Calu3 (cell line): ENCODE data around the gene LMLN. TPM values are rescaled to one million over a fixed set of nuclear protein-coding genes. Genes with fewer than 3 reads are reported as not detected.
"Not testable (repeated sequence)": the region's sequence is repeated elsewhere in the genome, so short reads cannot be mapped to it uniquely, and the experiment has no call there.

ENCODE experiments used
- BruUV-seq: library from RNA; stranded (reverse); fragments of 400-500 nt; replicated peaks from 2 replicates; lab custom pipeline; 2021; lab: Mats Ljungman, UMichigan
- CTCF ChIA-PET: fragments of 300-600 bp; sonication (Branson Sonifier 250); formaldehyde crosslinking; loops from one replicate; lab custom pipeline; 2022; ENCODE audit warnings: antibody characterized with exemption; lab: Charles Lee
- DNase-seq: peaks from one replicate; pipeline ENCODE4 v3.0.0; 2022
- H3K27ac Mint-ChIP-seq: one replicate; pipeline ENCODE4 v1.8.0; 2022; ENCODE audit warnings: mixed read lengths; ENCODE audit not compliant: unreplicated experiment
- H3K27me3 Mint-ChIP-seq: one replicate; pipeline ENCODE4 v1.8.0; 2022; ENCODE audit warnings: mixed read lengths; ENCODE audit not compliant: unreplicated experiment
- H3K36me3 Mint-ChIP-seq: one replicate; pipeline ENCODE4 v1.8.0; 2022; ENCODE audit warnings: mild to moderate bottlenecking, moderate library complexity, mixed read lengths; ENCODE audit not compliant: insufficient read depth, unreplicated experiment
- H3K4me1 Mint-ChIP-seq: one replicate; pipeline ENCODE4 v1.8.0; 2022; ENCODE audit warnings: mild to moderate bottlenecking, low read depth, mixed read lengths; ENCODE audit not compliant: unreplicated experiment
- H3K4me3 Mint-ChIP-seq: one replicate; pipeline ENCODE4 v1.8.0; 2022; ENCODE audit warnings: mild to moderate bottlenecking, low read depth, moderate library complexity, mixed read lengths; ENCODE audit not compliant: unreplicated experiment
- H3K9me3 Mint-ChIP-seq: one replicate; pipeline ENCODE4 v1.8.0; 2022; ENCODE audit warnings: low read depth, mixed read lengths; ENCODE audit not compliant: unreplicated experiment
- intact Hi-C: fragments of 100-400 bp; cut with micrococcal nuclease; formaldehyde crosslinking; loops from one replicate; pipeline ENCODE4 v1.10.0; 2022; ENCODE audit not compliant: unreplicated experiment
- total RNA-seq: library from RNA; stranded (reverse); gene quantifications from 2 replicates; pipeline ENCODE4 v1.2.3, GENCODE V29; 2022
- TF ChIP-seq, protein P1 (sequence below): fragments of 200-600 bp; IDR thresholded peaks from one replicate; pipeline ENCODE4 v1.8.0; 2022; ENCODE audit warnings: antibody characterized with exemption; ENCODE audit not compliant: unreplicated experiment

The LMLN gene
- total RNA-seq, 1 experiment from 2014 or later = 7.6 TPM

- TF ChIP-seq, protein P1, sequence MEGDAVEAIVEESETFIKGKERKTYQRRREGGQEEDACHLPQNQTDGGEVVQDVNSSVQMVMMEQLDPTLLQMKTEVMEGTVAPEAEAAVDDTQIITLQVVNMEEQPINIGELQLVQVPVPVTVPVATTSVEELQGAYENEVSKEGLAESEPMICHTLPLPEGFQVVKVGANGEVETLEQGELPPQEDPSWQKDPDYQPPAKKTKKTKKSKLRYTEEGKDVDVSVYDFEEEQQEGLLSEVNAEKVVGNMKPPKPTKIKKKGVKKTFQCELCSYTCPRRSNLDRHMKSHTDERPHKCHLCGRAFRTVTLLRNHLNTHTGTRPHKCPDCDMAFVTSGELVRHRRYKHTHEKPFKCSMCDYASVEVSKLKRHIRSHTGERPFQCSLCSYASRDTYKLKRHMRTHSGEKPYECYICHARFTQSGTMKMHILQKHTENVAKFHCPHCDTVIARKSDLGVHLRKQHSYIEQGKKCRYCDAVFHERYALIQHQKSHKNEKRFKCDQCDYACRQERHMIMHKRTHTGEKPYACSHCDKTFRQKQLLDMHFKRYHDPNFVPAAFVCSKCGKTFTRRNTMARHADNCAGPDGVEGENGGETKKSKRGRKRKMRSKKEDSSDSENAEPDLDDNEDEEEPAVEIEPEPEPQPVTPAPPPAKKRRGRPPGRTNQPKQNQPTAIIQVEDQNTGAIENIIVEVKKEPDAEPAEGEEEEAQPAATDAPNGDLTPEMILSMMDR = no peak
- TSS peak; percentile 82 for BruUV-seq
- Mint-ChIP-seq H3K36me3 (peaks cover 55% of the 10 kb centered on the region), H3K4me3 (peak overlapping the region; percentile 97), H3K27me3 (no peaks in the 10 kb centered on the region), H3K27ac (peak overlapping the region; percentile 92), H3K9me3 (no peaks in the 10 kb centered on the region), H3K4me1 (peaks cover 34% of the 10 kb centered on the region)
- CTCF ChIA-PET = no interaction called here
- no peak for DNase-seq
- intact Hi-C loops = no loop called here
Observed at GRCh38 chr3:197959500-197959890, 522 bp upstream of the LMLN start.

DNA sequence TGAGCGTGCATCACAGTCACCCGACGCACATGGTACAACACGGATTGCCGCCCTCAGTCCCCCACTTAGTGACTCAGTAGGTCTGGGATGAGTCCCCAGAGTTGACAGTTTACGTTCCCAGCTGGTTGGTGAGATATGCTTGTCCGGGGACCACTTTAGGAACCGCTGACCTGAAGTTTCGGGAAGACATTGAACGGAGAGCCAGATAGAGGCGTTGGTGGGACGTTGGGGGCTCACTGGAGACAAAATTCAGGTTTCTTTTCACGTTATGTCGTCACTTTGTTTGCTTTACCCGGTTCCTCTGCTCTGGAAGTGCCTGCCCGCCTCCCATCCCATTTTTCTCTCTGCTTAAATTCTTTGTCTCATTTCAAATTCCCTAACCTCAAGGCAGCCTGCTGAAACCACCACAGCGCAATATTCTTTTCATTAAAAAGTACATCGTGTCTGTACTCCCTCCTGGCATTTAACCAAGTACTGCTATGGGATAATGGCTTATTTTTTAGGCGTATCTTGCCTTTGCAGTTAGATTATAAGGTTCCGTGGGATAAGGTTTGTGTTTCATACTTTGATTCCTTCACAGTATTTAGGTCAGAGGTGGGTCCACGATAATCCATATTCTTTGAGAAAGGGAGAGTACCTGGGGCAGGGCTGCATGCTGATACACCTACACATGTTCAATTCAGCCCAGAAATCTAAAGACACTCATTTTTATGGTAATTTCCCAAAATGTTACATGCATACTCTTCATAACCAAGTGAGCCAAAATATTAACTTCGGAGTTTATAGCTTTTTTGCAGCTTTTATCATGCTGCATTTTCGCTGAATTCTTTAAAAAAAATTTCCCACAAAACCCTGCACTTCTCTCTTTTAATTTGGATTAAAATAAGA lies 921 bp downstream of the LMLN start:
- H3K4me3 Mint-ChIP-seq = peak overlapping the region; percentile 97
- CTCF ChIA-PET = no interaction called here
- BruUV-seq = no TSS peak

GRCh38 chr3:197961582-197961945 lies 1.5 kb downstream of the LMLN start:
- no peak overlapping the region for H3K4me3 Mint-ChIP-seq
- no TSS peak for BruUV-seq
- CTCF ChIA-PET = no interaction called here
- no peaks in the 10 kb centered on the region for H3K27me3 Mint-ChIP-seq
- TF ChIP-seq, protein P1 = no peak
- H3K9me3 Mint-ChIP-seq = no peaks in the 10 kb centered on the region
- no peak overlapping the region for H3K27ac Mint-ChIP-seq
- intact Hi-C loops = no loop called here
- peaks cover 35% of the 10 kb centered on the region for H3K36me3 Mint-ChIP-seq
- peaks cover 34% of the 10 kb centered on the region for H3K4me1 Mint-ChIP-seq
- DNase-seq = no peak

More for the DNA sequence above, 921 bp downstream of the LMLN start:
- DNase-seq = peak; percentile 23
- Mint-ChIP-seq H3K36me3 (peaks cover 41% of the 10 kb centered on the region), H3K27ac (peak overlapping the region; percentile 92), H3K27me3 (no peaks in the 10 kb centered on the region), H3K9me3 (no peaks in the 10 kb centered on the region), H3K4me1 (peaks cover 34% of the 10 kb centered on the region)
- TF ChIP-seq, protein P1 = no peak
- intact Hi-C loops = no loop called here

DNA sequence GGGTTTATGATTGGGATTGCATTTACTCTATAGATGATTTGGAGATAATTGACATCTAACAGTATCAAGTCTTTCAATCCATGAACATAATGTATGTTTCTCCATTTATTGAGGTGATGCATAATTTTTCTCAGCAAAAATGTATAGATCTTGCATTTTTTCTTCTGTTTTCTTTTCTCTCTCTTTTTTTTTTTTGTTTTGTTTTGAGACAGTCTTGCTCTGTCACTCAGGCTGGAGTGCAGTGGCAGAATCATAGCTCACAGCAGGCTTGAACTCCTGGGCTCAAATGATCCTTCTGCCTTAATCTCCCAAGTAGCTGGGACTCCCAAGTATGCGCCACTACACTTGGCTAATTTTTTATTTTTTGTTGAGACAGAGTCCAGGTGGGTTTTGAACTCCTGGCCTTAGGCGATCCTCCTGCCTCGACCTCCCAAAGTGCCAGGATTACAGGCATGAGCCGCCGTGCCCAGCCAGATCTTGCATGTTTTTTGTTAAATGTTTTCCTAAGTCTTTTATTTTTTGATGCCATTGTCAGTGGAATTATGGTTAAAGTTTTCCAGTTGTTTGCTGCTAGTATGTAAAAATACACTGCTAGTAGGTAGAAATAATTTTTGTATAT lies 3.1 kb downstream of the LMLN start:
- Mint-ChIP-seq H3K4me1 (peaks cover 25% of the 10 kb centered on the region), H3K27me3 (no peaks in the 10 kb centered on the region), H3K27ac (no peak overlapping the region), H3K4me3 (no peak overlapping the region), H3K36me3 (peaks cover 22% of the 10 kb centered on the region), H3K9me3 (peaks cover 3% of the 10 kb centered on the region)
- TF ChIP-seq, protein P1 = no peak
- intact Hi-C loops = no loop called here
- CTCF ChIA-PET = no interaction called here
- BruUV-seq = no TSS peak
- no peak for DNase-seq

- BruUV-seq, H3K27ac Mint-ChIP-seq, intact Hi-C loops, H3K4me1 Mint-ChIP-seq, DNase-seq, CTCF ChIA-PET, H3K27me3 Mint-ChIP-seq, H3K36me3 Mint-ChIP-seq, H3K4me3 Mint-ChIP-seq, H3K9me3 Mint-ChIP-seq: not testable (repeated sequence)
Observed at GRCh38 chr3:197967337-197967989, 7.4 kb downstream of the LMLN start.
